KBM-7 (cell line): ENCODE data around the gene STX16.
A peak's percentile ranks its signal among the peaks of the same experiment; 100 is the strongest.

Source experiments
- DNase-seq: peaks from one replicate; pipeline ENCODE4 v3.0.0-alpha.2; 2015
- in situ Hi-C: fragments of 300-500 bp; cut with MboI; formaldehyde crosslinking; loops from 2 replicates; pipeline ENCODE4 v1.14.3; 2020; ENCODE audit warnings: low sequenced_read_pairs, low pct_unique_long_range_greater_than_20kb, mixed read lengths

STX16 gene

DNA sequence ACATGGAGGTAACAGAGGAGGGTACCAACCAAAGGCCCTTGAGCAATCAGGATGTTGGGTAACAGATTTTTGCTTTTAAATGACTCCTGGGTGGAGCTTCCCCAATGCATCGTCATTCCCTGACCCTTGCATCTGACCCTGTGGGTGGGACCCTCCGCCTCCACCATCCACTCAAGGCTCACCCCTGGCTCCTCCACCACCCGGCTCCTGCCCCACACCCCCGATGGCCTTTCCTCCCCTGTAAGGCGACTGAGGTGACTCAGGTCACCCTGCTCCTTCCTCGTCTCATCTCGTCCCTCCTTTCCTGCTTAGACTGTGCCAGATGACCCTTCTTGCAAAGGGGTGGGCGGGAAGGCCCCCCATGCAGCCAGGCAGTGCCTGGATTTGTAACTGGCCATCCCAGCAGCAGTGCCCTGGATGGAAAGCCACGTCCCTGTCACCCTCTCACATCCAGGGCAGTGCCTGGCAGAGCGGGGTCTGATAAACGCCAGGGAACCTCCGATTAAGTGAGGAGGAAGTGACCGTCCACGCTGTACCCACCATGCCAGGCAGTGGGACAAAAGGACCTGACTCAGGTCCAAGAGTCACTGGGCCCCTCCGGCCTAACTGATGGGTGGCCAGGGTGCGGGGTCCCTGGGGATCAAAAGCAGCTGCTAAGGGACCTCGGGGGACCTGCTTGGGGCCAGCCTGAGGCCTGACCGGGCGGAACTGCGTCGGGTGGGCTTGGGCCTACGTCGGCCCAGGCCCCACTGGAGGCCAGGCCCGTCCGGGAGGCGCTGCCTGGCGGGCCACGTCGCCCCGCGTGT lies 40.9 kb downstream of the STX16 start:
- in situ Hi-C loops = no loop called here
- no peak for DNase-seq

DNA sequence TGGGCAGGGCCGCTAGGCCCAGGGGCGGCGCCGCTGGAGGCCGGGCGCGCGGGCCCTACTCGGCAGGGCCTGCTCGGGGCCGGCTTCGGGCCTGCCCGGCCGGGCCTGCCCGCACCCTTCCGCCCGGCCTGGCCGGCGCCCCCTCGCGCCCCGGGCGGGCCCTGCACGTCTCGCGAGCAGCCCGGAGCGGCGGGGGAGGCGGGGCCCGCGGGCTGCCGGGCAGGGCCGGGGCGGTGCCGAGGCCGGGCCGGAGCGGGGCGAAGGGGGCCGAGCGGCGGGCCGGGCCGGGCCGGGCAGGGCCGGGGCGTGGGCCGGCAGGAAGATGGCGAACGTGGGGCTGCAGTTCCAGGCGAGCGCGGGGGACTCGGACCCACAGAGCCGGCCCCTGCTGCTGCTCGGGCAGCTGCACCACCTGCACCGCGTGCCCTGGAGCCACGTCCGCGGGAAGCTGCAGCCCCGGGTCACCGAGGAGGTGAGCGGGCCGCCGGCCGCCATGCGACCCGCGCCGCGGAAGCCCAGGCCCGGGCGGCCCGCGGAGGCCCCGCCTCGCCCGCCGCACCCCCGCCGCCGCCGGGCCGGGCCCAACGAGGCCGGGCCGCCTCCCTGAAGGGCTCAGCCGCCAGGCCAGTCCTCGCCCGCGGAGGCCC lies 41.6 kb downstream of the STX16 start, which contains the start of gene NPEPL1:
TSS of gene NPEPL1 (plus strand) at position 222 of the 647 bp plus-strand sequence. CDS start at position 323, 101 bp downstream.
- DNase-seq = no peak
- in situ Hi-C loops = no loop called here

DNA sequence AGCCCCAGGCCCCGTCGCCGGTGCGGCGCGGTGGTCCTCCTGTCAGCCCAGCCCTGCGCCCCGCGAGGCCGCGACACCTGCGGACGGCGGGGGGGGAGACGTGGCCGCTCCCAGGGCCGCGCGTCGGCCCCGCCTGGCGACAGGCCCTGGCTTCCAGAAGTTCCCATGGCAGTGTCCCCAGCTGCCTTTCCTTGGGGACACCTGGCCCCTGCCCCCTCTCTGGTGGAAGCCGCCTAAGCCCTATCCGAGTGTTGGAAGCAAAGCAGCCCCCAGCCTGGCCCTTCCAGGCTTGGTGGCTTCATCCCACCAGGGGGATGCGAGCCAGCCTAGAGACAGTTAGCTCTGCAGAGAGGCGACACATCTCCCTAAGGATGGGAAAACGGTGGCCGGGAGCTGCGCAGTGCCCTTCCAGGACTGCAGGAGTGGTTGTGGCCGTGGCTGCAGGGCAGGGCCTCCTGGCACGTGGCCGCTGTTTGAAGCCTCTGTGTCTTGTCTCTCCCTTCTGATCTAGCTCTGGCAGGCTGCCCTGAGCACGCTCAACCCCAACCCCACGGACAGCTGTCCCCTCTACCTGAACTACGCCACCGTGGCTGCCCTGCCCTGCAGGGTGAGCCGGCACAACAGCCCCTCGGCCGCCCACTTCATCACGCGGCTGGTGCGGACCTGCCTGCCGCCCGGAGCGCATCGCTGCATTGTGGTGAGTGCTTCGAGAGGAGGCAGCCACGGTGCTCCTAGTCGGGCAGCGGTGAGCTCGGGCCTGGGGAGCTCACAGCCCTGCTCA lies 42.3 kb downstream of the STX16 start:
- in situ Hi-C loops = no loop called here
- DNase-seq = peak; percentile 23

DNA sequence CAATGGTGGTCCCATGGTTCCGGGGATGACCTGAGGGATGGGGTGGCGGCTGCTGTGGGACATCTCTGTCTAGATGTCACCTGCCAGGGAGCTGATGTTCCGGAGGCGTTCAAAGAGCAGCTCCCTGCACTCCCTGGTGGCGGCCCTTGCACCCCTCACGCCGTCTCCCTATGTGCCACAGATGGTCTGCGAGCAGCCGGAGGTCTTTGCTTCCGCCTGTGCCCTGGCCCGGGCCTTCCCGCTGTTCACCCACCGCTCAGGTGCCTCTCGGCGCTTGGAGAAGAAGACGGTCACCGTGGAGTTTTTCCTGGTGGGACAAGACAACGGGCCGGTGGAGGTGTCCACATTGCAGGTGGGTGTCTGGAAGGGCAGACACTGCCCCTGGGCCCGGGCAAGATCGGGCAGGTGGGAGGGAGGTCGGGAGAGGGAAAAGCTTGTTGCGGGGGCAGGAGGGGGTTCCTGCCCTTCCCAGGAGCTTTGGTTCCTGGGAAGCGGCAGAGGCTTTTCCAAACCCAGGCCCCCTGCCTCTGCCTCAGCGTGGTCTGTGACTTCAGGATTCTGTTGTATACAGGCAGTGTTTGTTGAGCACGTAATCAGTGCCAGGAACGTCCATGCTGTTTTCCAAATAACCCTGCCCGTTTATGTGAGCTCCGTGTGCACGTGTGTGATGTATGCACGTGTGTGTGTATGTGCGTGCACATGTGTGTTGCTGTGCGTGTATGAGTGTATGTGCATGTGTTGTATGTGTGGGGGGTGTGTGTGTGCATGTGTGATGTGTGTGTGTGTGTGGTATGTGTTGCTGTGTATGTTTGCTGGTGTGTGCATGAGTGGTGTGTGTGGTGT lies 43.4 kb downstream of the STX16 start:
- in situ Hi-C loops = no loop called here
- DNase-seq = no peak

DNA sequence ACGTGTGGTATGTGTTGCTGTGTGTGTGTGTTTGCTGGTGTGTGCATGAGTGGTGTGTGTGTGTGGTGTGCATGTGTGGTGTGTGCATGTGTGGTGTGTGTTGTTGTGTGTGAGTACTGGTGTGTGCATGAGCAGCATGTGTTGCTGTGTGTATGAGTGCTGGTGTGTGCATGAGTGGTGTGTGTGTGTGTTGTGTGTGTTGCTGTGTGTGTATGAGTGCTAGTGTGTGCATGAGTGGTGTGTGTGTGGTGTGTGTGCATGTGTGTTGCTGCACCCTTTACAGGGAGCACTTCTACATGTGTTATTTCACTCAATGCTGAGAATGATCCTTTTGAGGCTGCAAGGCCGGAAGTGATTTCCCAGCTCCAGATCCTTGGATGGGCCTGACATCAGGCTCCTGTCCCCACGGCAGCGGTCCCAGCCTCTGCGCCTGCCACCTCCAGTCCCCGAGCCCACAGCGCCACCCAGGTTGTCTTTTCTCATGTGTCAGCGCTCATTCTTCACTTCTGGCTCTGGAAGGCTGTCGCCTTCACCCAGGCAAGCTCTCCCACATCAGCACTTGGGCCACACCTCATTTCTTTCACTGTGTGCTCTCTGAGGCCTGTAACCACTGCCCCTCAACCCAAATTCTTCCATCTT lies 44.1 kb downstream of the STX16 start:
- no peak for DNase-seq
- in situ Hi-C loops = no loop called here

DNA sequence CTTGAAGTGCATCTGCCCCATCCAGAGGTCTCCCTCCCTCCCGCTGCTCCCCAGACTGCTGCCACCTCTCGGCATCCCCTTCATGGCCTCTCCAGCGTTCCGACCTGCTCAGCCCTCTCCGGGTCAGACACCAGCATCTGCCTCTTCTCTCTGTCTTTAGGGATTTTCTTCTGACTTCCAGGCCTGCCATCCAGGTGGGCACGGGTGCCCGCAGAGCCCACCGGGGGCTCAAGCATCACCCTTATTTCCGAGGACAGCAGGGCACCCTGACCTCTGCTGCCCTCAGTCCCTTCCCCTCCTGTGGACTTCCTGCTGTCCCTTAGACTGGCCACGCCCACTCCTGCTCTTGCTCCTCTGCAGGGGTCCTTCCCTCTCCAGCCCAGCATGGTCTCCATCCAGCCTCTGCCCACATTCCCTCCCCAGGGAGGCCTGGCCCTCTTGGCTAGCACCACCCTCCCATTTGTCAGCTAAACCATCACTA lies 44.9 kb downstream of the STX16 start:
- in situ Hi-C loops = no loop called here
- DNase-seq = no peak

DNA sequence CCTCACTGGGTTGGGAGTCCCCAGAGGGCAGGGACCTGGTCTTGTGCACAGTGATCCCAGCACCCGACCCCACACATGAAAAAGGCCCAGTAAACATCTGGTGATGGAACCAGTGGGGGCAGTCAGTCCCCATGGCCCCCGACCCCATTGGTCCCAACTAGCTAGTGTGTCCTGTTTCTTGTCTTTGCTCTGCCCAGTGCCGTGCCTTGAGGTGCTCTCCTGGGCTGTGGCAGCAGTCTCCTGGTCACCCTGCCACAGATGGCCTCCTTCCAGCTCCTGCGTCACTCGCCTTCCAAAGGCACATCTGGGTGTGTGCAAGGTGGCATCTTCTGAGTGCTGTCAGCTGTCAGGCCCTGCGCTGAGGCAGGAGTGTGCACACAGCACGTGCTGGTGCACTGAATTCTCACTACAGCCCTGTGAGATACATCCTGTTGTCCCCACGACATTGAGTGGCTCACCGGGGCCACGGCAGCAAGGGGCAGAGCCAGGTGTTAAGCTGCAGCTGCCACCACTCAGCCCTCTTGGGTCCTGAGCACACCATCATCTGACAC lies 45.4 kb downstream of the STX16 start:
- no peak for DNase-seq
- in situ Hi-C loops = no loop called here

DNA sequence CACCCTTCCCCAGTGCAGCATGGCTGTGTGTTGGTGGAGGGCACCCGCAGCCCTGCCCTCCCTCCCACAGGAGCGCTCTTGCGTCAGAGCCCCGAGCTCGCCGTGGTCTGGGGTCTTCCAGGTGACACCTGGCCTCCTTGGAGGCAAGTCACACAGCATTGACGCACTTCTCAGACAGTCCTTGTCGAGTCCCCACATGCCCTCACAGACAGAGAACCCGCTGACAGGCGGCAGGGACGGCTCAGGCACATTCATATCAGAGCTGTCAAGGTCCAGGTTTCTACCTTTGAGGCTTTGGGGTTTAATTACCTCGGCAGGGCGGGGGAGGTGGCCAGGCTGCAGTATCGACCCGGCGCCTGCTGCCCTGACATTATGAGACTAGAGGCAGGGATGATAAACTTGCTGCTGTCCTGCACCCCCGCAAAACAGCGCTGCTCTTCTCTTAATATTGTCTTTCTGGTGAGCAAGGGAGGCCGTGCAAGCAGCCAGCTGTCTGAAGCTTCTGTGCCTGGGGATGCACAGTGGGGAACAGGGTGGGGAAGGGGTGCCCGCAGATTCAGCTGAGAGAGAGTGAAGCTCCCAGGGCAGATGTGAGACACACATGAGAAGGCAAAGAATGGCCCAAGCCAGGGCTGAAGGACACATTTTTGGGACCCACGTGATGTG lies 46.3 kb downstream of the STX16 start:
- in situ Hi-C loops = no loop called here

DNA sequence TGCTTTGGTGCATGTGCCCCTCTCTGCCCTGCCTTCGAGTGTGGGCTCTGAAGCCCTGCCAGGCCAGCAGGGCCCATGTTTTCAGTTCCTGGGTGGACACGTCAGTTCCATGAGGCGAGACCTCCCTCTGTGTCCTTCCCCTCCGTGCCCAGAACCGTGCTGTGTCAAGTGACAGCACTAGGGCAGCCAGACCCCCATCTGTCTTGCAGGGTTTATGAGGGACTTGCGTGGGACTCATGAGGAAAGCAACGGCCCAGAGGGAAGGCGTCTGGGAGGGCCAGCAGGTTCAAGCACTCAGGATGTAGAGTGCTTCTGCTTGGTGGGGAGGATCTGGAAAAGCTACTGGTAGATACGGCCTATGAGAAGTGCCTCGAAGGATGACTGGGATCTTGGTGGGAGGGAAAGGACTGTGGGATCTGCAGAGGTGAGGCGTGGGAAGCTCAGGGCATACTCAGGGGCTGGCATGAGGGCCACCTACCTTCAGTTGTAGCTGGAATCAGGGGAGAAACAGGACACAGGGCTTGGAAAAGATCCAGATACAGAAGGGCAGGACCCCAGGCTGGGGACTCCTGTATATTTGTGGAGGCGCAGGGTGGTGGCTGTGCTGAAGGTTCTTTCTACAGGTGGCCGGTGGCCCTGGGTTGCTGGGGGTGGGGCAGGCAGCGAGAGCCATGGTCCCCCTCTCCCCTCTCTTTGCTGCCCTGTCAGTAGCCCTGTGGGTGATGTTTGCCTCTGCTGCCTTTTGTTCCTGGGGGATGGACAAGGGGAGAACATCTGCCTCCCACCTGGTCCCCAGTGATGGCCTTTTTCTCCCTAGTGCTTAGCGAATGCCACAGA lies 47.0 kb downstream of the STX16 start:
- no peak for DNase-seq
- in situ Hi-C loops = no loop called here

More for the DNA sequence above, 46.3 kb downstream of the STX16 start:
- DNase-seq = no peak

DNA sequence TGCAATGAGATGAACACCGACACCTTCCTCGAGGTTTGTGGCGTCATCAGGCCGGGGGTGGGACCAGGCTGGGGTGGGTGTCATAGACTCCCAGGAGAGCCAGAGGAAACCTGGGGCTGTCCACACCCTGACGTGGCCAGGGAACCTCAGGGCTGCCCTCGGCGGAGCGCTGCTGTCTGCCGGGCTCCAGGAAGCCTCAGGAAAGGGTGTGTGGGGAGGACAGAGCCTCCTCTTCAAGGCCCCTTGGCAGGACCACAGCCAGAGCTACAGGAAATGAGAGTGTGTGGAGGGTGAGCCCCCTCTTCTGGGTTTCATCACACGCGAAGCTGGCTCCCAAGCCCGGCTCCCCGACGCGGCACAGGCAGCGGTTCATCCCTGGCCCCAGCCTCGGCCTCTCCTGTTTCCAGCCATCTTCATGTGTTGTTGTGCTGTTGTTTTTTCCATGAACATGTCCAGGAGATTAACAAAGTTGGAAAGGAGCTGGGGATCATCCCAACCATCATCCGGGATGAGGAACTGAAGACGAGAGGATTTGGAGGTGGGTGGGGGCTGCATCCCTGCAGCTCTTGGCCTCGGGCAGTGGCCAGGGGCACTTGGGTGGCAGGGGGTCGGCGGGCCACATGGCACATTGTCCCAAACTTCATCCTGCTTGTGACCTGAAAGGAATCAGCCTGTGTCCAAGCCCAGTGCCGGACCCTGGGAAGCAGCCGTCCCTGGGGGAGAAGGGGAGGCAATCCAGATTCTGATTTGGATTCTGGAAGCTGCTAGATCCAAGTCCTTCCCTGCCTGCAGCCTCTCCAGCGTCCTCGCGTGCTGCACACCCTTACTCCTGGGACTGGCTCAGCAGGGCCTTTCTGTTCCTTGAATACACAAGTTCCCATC lies 47.9 kb downstream of the STX16 start:
- no peak for DNase-seq
- in situ Hi-C loops = no loop called here

DNA sequence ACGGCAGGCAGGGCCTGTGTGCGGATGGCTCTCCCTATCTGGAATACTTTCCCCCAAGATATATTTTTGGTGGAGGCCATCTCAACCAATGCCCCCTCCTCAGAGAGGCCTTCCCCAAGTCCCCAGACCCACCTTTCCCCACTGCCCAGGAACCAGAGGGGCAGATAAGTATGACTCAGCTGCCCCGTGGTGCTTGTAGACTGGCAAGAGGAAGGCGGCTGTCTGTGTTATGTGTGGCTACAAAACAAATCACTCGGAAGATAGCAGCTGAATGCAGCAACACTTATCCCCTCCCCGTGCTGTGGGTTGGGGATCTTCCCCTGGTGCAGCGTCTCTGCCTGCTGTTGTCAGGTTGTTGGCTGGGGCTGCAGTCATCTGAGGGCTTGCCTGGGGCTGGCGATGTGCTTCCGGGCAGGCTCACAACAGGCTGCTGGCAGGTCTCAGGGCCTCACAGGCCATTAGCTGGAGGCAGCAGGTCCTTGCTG lies 48.6 kb downstream of the STX16 start:
- in situ Hi-C loops = no loop called here
- no peak for DNase-seq

DNA sequence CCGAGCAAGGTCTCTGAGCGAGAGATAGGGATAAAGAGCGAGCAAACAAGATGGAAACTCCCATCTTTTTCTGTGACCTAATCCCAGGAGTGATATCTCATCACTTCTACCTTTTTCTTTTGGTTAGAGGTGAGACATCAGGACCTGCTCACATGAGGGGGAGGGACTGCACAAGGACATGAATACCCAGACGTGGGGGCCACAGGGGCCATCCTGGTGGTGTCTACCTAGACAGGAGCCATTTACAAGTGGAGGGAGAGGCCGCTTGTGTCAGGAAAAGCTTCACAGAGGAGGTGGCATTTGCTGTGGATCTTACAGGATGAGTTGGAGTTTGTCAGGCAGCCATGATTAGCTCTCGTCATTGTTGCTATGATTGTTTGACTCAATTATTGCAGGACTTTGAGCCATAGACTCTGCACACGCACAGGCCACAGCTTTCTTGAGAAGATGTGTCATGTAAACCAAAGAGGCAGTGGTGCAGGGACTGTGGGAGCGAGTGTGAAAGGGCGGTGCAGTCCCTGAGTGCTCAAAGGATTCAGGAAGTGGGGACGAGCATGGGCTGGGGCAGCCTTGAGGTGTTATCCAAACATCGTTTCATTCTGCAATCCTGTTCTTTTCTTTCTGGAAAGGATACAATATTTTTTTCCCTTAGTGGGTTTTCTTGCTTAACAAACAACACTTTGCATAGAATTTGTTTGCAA lies 49.2 kb downstream of the STX16 start:
- in situ Hi-C loops = no loop called here
- no peak for DNase-seq

DNA sequence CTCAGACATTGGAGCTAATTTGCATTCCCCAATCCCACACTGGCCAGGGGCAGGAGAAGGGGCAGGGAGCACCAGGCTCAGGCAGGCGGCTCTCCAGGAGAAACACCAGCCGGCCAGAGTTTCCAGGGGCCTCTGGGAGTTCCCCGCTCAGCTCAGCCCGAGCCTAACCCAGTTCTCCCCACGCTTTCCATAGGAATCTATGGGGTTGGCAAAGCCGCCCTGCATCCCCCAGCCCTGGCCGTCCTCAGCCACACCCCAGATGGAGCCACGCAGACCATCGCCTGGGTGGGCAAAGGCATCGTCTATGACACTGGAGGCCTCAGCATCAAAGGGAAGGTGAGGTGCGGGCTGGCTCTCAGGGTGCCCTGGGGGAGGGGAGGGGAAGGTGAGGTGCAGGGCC lies 49.7 kb downstream of the STX16 start:
- in situ Hi-C loops = no loop called here

DNA sequence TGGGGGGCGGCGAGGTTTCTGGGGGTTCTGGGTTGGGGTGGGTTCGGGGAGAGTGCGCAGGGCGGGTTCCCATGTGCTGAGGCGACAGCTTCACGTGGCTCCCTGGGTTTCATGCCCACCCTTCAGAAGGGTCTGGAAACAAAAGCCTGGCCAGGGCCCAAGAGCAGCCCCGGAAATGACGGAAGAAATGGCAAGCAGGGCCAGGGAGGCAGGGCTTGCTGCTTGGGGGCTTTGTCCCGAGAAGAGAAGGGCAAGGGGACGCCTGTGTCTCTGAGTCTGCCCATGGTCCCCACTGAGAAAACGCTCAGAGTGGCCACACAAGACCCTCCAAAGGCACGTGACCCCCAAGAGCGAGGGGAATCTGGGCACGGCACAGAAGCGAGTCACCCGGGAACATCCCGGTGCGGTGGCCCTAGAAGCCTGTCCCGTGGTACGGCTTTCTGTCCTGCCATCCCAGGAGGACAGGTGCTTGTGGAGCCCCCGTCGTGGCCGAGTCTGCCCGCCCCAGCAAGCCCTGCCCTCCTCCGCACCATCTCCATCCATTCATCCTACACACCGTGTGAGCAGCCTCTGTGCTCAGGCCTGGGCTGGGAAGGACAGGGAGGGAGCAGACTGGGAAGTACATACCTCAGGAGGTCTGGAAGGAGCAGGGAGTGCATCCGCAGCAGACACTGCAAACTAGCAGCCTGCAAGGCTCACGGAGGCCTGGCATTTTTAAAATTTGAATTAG lies 50.5 kb downstream of the STX16 start:
- in situ Hi-C loops = no loop called here
- DNase-seq = no peak

More for the DNA sequence above, 49.7 kb downstream of the STX16 start:
- no peak for DNase-seq

DNA sequence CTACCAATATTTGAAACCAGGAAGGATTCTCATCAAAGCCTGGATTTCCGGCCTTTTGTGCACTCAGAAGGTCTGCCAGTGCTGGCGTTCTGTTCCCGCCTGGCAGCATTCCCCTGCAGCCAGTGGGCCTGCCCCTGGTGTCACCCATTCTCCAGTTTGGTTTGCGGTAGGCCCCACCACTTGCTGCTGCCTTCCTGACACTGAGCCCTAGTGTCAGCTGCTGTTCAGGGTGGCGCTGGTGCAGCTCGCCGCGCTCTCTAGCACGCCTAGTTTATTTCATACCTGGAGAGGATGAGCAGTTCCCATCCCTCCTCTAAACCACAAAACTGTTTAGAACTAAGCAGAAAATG lies 51.1 kb downstream of the STX16 start:
- no peak for DNase-seq
- in situ Hi-C loops = no loop called here
